OCI-LY3 (cell line): ENCODE data around the gene MACROD2.

Experiments
- H2AFZ ChIP-seq: fragments of 200-600, 300-600 bp; shearing (Covaris generic); 2 replicates; pipeline ENCODE4 v1.6.0; 2014; ENCODE audit warnings: antibody characterized with exemption, low read depth, low read length
- H3K27ac ChIP-seq: fragments of 200-600, 300-600 bp; sonication (generic); 2 replicates; pipeline ENCODE4 v1.5.1; 2014; ENCODE audit warnings: mild to moderate bottlenecking, low read length, moderate library complexity, mixed read lengths
- H3K27me3 ChIP-seq: fragments of 200-600, 300-600 bp; sonication (generic); 2 replicates; pipeline ENCODE4 v1.6.1; 2014; ENCODE audit warnings: low read depth, low read length, mixed read lengths
- H3K36me3 ChIP-seq: fragments of 200-600, 300-600 bp; sonication (generic); replicated peaks from 2 replicates; pipeline ENCODE3; 2014; ENCODE audit warnings: low read depth, low read length, mixed read lengths
- H3K4me1 ChIP-seq: fragments of 300-600, 200-600 bp; sonication (generic); 2 replicates; pipeline ENCODE4 v1.6.1; 2014; ENCODE audit warnings: low read length, mixed read lengths
- H3K4me2 ChIP-seq: fragments of 200-600, 300-600 bp; sonication (generic); 2 replicates; pipeline ENCODE4 v1.6.1; 2014; ENCODE audit warnings: low read length, mixed read lengths
- H3K4me3 ChIP-seq: fragments of 300-600, 200-600 bp; sonication (generic); 2 replicates; pipeline ENCODE4 v1.5.1; 2014; ENCODE audit warnings: antibody characterized with exemption, mild to moderate bottlenecking, low read length, moderate library complexity
- H3K79me2 ChIP-seq: fragments of 300-600, 200-600 bp; shearing (Covaris generic); 2 replicates; pipeline ENCODE4 v1.6.1; 2014; ENCODE audit warnings: mild to moderate bottlenecking, low read length, mixed read lengths
- H3K9ac ChIP-seq: fragments of 300-600, 200-600 bp; shearing (Covaris generic); 2 replicates; pipeline ENCODE4 v1.6.0; 2014; ENCODE audit warnings: mild to moderate bottlenecking, low read length, moderate library complexity
- H3K9me3 ChIP-seq: fragments of 200-600, 300-600 bp; shearing (Covaris generic); 2 replicates; pipeline ENCODE4 v1.6.1; 2014; ENCODE audit warnings: low read length, mixed read lengths; ENCODE audit not compliant: insufficient read depth
- H4K20me1 ChIP-seq: fragments of 200-600, 300-600 bp; sonication (generic); 2 replicates; pipeline ENCODE4 v1.6.1; 2016; ENCODE audit warnings: low read length, mixed read lengths; ENCODE audit not compliant: insufficient read depth
- CTCF ChIP-seq: fragments of 200-600, 300-600 bp; sonication (generic); IDR thresholded peaks from 2 replicates; pipeline ENCODE4 v1.5.1; 2014; ENCODE audit warnings: antibody characterized with exemption, low read length, low read depth
- EZH2phosphoT487 ChIP-seq: fragments of 200-600 bp; shearing (Covaris generic); IDR thresholded peaks from 2 replicates; pipeline ENCODE4 v1.6.1; 2018; ENCODE audit warnings: antibody characterized with exemption, mixed run types, low read depth

Gene MACROD2

GRCh38 chr20:15075586-15075985 is 1080.3 kb downstream of the MACROD2 start:
- no peaks in the 10 kb centered on the region for H3K27me3 ChIP-seq
- TF ChIP-seq CTCF: no peak
- no peak for TF ChIP-seq EZH2phosphoT487
- no peak overlapping the region for H2AFZ ChIP-seq
- H3K4me1 ChIP-seq: no peaks in the 10 kb centered on the region
- H3K36me3 ChIP-seq: no peaks in the 10 kb centered on the region
- no peaks in the 10 kb centered on the region for H3K9me3 ChIP-seq
- no peak overlapping the region for H3K4me3 ChIP-seq
- H3K9ac ChIP-seq: no peak overlapping the region
- no peaks in the 10 kb centered on the region for H4K20me1 ChIP-seq
- no peaks in the 10 kb centered on the region for H3K79me2 ChIP-seq
- no peak overlapping the region for H3K27ac ChIP-seq
- no peak overlapping the region for H3K4me2 ChIP-seq

GRCh38 chr20:15076785-15077184 is 1081.5 kb downstream of the MACROD2 start:
- Histone ChIP-seq H3K4me2 (no peak overlapping the region), H3K9ac (no peak overlapping the region), H3K4me1 (no peaks in the 10 kb centered on the region), H3K27me3 (no peaks in the 10 kb centered on the region), H4K20me1 (no peaks in the 10 kb centered on the region), H3K36me3 (no peaks in the 10 kb centered on the region), H3K79me2 (no peaks in the 10 kb centered on the region), H3K4me3 (no peak overlapping the region), H3K27ac (no peak overlapping the region), H3K9me3 (no peaks in the 10 kb centered on the region), H2AFZ (no peak overlapping the region)
- TF ChIP-seq EZH2phosphoT487 (no peak), CTCF (no peak)

DNA sequence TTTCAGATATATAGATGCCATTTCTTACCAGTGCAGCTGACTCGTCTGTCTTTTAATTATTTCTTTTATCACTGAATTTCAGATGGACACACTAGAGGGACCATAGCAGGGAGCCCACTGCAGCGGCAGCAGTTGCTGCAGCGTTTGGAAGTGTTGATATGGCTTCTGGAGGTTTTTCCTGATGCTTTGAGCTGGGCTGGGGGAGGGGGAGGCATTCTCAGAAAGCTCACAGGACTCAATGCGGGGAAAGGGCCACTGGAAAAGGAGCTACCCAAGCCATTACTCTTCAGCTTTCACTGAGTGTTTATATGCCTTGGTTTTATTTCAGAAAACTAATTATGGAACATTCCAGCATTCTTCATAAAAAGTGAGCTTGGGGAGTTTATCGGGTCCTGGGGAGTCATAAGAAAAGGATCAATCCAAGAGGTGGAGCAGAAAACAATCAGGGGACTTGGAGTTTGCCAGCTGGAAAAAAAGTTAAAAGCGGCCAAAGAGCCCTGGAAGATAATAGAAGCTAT is 1082.5 kb downstream of the MACROD2 start:
- H2AFZ ChIP-seq: no peak overlapping the region
- H3K4me3 ChIP-seq: no peak overlapping the region
- TF ChIP-seq EZH2phosphoT487: no peak
- H3K4me1 ChIP-seq: no peaks in the 10 kb centered on the region
- no peaks in the 10 kb centered on the region for H3K9me3 ChIP-seq
- H3K9ac ChIP-seq: no peak overlapping the region
- no peaks in the 10 kb centered on the region for H3K36me3 ChIP-seq
- no peaks in the 10 kb centered on the region for H4K20me1 ChIP-seq
- no peak overlapping the region for H3K27ac ChIP-seq
- no peaks in the 10 kb centered on the region for H3K27me3 ChIP-seq
- no peak overlapping the region for H3K4me2 ChIP-seq
- no peaks in the 10 kb centered on the region for H3K79me2 ChIP-seq

DNA sequence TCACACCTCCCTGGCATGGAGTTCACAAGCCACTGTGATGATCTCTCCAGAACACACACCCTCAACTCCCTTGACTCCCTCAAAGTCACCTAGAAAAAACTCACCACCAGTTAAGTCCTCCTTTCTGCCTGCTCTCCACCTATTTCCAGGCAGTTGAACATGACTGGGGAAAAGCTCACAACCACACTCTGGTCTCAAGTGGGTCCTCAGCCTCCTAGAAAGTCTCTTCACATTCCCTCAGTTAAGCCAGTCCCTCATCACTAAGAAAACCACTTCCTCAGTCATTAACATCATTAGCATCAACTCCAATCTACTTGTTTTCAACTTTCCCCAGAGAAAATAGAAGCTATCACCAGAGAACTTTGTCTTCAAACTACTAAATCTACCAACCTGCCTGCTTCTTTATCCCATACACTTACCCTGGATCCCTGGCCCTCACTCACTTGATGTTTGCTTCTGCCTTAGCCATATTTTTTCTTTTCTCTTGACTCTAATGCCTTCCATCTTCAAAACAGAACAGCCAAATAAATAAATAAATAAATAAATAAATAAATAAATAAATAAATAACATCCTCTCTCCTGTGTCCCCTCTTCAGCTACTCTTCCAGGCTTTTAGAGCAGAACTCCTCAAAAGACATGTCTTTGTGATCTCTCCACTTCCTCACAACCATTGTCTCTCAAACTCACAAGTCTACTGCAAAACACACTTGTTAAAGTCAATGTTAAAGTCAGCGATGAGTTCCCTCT is 1084.5 kb downstream of the MACROD2 start:
- no peak overlapping the region for H2AFZ ChIP-seq
- no peaks in the 10 kb centered on the region for H3K9me3 ChIP-seq
- H3K79me2 ChIP-seq: no peaks in the 10 kb centered on the region
- H3K4me1 ChIP-seq: no peaks in the 10 kb centered on the region
- H3K9ac ChIP-seq: no peak overlapping the region
- TF ChIP-seq EZH2phosphoT487 (no peak), CTCF (no peak)
- no peaks in the 10 kb centered on the region for H3K36me3 ChIP-seq
- no peak overlapping the region for H3K4me2 ChIP-seq
- no peaks in the 10 kb centered on the region for H3K27me3 ChIP-seq
- H3K4me3 ChIP-seq: no peak overlapping the region
- H3K27ac ChIP-seq: no peak overlapping the region
- no peaks in the 10 kb centered on the region for H4K20me1 ChIP-seq
